Daoy (cell line): ENCODE measurements around the gene SLC6A18. TPM values are rescaled to one million over a fixed set of nuclear protein-coding genes. Genes with fewer than 3 reads are reported as not detected.

Source experiments
- DNase-seq: peaks from one replicate; pipeline ENCODE4 v3.0.0-alpha.2; 2015; ENCODE audit warnings: low read depth
- total RNA-seq: library from RNA; depleted of rRNA; stranded (reverse); fragments of >200 nt; shearing (Covaris generic); gene quantifications from 2 replicates; pipeline ENCODE4 v1.2.3, GENCODE V29; 2014

The SLC6A18 gene
- total RNA-seq, 1 experiment from 2014 or later = not detected

DNA sequence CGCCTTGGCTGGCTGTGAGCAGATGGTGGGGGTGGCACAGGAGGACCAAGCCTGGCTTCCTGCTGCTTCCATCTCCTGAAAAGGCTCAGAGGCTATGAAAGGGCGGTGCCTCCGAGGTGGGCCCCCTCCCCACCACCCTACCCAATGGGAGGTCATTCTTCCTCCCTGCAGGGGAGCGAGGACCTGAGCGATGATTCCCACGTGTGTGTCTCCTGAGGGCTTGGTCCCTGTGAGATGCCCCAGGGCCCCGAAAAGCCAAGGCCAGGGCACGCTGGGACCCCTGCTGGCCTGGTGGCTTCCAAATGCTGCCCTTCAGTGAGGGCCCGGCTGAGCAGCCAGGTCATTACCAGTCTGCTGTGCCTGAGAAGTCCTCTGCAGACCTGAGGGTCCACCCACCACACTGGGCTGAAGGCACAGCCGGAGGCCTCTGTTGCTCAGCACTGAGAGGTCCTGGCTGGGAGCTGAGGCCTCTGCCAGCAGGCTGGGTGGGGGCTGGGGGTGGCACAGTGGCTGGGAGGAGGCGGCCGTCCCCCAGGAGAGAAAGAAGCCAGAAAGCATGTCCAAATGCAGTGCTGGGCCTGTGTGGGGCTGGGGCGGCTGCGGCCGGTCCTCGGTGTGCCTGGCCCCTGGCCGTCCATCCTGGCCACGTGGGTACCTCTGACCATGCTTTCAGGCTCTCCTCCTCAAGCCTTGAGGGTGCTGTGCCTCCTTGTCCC is 37.8 kb upstream of the SLC6A18 start:
- no peak for DNase-seq

DNA sequence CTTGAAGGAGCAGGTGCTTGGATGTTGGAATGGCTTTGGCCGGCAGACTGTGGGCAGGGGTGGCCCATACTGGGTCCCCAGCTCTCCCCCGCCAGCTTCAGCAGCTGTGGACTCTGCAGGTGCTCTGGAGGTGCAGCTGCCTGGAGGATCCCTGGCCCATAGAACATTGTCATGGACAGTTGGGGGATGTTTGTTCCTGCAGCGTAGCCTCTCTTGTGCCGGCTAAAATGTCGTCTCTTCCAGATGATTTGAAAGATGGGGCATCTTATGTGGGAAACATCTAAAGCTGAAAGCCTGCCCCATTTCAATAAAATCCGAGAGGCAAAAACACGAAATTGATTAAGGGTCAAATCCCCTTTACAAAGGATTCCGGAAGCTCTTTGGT is 37.2 kb upstream of the SLC6A18 start:
- no peak for DNase-seq

DNA sequence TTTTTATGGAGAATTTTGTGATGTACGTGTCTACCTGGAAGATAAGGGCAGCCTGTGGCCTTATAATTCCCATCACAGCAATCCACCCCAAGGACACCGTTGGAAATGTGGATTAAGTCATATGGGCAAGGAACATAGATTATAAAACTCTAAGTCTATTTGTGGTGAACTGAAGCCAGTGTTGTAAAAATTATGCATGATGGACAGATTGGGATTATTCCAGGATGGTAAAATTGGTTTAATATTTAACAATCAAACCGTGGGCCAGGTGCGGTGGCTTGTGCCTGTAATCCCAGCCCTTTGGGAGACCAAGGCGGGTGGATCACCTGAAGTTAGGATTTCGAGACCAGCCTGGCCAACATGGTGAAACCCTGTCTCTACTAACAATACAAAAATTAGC is 36.7 kb upstream of the SLC6A18 start:
- no peak for DNase-seq

DNA sequence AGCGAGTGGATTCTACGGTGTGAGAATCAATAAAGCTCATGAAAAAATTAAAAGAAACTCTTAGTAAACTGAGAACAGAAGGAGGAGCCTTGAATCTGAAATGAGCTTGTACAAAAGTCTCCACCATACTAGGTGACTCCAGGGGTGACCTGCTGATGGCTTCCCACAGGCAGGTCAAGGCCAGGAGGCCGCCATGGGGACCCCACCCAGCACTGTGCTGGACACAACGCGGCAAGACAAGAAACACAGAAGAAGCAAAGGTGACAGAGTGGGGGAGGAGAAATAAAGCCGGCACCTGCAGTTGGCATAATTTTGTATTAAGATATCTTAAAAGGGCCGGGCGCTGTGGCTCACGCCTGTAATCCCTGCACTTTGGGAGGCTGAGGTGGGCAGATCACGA is 35.9 kb upstream of the SLC6A18 start:
- DNase-seq = no peak

DNA sequence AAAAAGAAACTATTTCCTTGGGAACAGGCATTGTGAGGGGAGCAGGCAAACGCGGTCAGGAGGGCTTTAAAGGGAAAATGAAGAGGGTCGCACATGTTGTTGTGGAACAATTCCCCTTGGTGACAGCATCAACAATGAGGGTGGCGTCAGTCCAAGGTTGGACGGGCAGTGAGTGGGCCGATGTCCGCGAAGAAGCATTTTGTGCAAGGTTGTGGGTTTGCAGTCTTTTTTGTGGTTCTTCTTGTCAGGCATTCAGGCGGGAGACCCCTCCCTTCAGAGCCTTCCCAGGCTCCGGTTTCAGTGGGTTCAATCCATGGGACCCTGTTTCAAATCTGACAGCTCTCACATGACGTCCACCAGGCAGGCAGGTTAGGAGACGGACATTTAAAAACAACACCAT is 34.9 kb upstream of the SLC6A18 start:
- no peak for DNase-seq

DNA sequence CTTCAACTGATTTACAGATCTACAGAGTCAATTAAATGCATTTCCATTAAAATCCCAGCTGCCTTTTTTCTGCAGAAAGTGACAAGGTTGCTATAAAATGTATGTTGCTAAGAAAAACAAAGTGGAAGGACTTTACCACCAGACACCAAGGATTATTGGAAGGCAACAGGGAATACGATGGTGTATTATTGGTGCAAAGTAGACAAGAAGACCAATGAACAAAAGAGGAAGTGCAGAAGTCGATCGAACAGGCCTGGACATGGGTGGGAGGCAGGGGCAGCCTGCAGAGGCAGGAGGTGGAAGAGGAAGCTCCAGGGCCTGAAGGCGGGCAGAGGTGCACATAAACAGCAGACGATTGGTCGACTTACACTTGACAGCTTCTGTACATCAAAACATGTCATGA is 34.3 kb upstream of the SLC6A18 start:
- no peak for DNase-seq

DNA sequence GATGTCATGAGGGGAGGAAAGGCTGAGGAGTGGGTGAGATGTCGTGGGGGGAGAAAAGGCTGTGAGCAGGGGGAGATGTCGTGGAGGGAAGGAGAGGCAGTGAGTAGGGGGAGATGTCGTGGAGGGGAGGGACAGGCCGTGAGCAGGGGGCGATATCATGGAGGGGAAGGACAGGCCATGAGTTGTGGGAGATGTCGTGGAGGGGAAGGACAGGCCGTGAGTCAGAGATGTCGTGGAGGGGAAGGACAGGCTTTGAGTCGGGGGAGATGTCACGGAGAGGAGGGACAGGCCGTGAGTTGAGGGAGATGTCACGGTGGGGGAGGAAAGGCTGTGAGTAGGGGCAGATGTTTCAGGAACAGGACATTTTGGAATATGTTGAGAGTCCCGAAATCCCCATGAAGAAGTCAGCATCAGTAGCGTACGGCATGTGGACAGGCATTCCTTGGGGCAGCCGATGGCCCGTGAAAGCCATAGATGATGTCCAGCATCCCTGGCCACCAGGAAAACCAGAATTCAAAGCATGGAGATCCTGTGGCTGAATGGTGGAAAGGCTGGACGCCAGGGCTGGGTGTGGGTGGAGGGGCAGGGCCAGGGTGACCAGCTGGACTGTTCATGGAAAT is 32.1 kb upstream of the SLC6A18 start:
- DNase-seq = no peak

DNA sequence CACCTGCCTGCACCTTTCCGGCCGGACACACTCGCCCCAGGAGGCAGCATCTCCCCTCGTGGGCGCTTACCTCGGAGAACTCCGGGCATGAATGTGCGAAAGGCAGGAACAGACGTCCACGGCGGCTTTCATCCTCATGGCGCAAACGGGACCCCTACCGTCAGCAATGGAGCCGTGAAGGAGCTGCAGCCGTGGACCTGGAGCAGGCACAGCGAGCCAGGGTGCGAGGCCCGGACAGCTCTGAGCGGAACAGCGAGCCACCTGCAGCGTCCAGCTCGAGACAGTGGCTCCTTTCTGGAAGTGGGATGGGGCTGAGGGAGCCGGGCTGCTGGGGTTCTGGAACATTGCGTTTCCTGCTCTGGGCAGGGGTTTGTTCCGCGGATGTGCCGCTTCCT is 31.6 kb upstream of the SLC6A18 start:
- no peak for DNase-seq

DNA sequence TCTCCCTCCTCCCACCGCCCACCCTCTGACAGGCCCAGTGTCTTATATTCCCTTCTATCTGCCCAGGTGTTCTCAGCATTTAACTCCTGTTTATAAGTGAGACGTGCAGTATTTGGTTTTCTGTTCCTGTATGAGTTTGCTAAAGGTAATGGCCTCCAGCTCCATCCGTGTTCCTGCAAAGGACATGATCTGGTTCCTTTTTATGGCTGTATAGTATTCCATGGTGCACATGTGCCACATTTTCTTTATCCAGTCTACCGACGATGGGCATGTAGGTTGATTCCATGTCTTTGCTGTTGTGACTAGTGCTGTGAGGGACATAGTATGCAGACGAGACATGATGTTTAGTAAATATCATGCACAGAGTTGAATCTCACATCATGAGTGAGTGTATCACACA is 30.8 kb upstream of the SLC6A18 start:
- DNase-seq = no peak

DNA sequence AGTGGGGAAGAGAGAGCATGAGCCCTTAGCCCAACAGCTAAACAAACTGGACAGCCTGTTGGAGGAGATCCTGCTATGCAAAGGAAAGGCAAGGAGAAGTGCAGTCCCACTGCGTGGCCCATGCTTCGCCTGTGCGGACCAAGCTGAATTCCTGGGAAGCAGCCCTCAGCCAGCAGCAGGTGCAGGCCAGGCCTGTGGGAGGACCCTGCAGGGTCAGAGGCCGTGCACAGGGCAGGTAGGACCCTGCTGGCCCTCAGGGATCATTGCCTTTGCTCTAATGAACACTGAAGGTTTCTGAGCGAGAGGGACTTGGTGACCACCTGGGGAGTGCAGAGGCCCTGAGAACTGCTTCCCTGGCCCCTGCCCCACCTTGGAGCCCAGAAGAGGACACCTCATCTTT is 29.7 kb upstream of the SLC6A18 start:
- no peak for DNase-seq

DNA sequence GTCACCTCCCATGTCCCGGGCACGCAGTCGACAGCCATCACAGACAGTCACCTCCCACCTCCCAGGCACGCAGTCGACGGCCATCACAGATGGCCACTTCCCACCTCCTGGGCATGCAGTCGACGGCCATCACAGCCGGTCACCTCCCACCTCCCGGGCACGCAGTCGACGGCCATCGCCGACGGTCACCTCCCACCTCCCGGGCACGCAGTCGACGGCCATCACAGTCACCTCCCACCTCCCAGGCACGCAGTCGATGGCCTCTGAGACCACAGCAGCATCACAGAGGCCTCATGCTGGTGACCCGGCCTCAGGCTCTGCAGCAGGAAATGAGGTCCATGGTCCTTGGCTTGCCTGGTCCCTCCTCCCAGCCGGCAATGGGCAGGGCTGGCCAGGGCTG is 29.3 kb upstream of the SLC6A18 start:
- no peak for DNase-seq

DNA sequence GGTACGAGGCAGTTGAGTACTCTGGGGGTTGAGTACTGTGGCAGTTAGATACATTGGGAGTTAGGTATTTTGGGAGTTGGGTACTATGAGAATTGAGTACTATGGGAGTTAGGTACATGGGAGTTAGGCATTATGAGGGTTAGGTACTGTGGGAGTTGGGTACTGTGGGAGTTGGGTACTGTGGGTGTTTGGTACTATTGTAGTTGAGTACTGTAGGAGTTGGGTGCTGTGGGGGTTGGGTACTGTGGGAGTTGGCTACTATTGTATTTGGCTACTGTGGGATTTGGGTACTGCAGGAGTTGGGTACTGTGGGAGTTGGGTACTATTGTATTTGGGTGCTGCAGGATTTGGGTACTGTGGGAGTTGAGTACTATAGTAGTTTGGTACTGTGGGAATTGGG is 28.6 kb upstream of the SLC6A18 start:
- no peak for DNase-seq

DNA sequence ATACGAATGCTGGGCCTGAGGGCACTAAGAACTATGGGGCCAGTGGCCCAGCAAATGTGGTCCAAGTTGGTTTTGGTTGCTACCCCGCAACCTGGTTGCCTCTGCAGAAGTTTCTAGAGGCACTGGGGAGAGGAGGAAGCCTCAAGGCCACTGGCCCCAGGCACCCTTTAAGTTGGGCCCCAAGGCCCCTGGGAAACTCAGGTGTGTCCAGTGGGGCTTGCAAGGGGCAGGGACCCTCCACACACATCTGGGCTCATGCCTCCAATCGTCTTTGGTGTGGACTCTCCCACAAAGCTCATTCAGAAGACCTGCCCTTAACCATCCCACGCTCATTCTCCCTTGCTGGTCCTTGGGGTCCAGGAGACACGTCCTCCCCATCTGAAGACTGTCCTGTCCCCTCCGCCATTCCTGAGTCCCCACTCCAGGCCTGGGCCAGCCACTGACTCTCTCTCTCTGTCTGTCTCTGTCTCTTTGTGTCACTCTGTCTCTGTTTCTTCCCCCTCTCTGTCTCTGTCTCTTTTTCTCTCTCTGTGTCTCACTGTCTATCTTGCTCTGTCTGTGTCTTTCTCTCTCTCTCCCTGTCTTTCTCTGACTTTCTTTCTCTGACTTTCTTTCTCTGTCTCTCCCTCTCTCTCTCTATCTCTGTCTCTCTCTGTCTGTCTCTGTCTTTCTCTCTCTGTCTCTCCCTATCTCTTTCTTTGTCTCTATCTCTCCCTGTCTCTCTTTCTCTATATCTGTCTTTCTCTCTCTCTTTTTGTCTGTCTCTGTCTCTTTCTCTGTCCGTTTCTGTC is 27.1 kb upstream of the SLC6A18 start:
- DNase-seq = no peak

DNA sequence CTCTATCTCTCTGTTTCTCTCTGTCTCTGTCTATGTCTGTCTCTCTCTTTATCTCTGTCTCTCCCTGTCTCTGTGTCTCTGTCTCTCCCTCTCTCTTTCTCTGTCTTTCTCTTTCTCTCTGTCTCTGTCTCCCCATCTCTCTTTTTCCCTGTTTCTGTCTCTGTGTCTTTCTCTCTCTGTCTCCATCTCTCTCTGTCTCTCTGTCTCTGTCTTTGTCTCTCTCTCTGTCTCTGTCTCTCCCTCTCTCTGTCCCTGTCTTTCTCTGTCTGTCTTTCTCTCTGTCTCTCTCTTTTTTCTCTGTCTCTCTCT is 25.9 kb upstream of the SLC6A18 start:
- no peak for DNase-seq

DNA sequence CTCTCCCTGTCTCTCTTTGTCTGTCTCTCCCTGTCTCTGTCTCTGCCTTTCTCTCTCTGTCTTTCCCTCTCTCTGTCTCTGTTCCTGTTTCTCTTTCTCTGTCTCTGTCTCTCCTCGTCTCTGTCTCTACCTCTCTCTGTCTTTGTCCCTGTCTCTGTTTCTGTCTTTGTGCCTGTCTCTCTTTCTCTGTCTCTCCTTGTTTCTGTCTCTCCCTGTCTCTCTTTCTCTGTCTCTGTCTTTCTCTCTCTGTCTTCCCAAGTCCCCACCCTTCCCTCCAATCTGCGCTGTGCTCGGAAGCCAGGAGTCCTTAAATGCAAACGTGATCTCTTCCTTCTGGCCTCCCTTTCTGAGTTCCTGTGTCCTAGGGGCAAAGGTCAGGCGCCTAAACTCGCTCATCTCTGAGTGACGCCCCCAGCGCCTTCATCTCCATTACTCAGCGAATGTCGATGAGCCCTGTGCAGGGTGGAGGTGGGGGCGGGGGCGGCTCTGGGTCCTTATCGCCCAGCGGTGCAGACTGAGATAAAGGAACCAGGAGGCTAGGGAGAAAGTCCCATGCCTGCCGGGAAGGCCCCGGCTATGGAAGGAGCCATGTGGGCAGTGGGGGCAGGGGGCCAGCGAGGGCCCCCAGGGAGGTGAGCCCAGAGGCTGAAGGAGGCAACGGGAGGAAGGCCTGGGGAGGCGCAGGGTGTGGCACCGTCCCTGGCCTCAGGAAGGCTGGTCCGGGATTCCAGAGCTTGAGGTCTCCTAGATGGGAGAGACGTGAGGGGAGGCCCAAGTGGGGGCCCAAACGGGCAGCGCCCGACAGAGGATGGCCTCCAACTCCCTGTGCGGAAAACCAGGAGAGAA is 25.3 kb upstream of the SLC6A18 start:
- DNase-seq = no peak

DNA sequence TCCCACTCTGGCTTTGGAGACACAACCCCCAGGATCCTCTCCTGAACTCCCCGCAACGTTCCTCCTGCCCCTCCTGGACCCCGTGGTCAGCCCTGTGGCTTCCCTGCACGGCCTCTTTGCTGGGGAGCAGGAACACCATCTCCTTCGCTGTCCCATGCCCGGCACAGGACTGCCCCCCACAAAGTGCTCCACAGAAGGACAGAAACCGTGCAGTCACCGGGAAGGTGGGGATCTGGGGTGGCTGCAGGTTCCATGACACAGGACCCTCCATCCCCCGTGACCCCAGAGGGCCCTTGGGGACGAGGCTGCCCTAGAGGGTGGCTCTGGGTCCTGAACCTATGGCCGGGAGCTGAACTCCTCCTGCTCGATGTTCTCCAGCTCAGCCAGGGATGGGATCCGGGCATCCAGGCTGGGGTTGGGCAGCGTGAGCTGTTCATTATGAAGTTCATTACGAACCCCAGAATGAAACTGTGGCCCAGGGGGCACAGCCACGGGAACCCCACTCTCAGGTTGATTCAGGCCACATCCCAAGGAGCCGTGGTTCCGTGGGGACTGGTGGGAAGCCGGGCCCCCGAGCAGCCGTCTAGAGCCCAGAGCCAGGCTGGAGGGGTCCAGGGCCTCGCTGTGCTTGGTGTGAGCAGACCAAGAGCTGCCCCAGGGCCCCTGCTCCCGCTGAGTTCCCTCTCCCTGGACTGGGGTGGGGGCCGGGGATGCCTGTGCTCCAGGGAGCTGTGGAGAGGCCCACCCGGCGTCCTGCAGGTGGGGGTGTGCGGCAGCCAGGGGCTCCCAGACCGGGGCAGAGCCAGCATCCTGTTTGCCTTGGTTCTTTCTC is 24.5 kb upstream of the SLC6A18 start:
- no peak for DNase-seq

DNA sequence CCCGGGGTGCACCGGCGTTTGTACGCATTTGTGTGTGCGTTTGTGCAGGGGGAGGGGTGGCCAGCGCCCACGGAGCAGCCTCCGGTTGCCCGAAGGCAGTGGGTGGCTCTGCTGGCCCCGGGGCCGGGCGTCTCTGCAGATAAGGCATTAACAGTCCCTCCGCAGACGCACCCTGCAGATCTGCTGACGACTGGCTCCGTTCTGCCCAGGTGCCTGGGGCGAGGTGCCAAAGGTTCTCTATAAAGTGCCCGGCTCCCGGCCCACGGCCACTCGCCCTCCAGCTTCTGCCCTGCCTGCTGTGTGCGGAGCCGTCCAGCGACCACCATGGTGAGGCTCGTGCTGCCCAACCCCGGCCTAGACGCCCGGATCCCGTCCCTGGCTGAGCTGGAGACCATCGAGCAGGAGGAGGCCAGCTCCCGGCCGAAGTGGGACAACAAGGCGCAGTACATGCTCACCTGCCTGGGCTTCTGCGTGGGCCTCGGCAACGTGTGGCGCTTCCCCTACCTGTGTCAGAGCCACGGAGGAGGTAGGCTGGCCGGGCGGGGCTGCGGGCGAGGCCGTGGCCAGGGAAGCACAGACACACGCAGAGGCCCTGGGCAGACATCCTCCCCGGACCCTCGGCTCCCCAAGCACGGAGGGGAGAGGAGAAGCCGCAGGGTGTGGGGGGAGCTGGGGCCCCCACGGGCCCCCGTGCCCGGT is 23.7 kb upstream of the SLC6A18 start, which contains the start of gene SLC6A19:
TSS of gene SLC6A19 (plus strand) at position 269 of the 699 bp plus-strand sequence. CDS start at position 325, 56 bp downstream.
- DNase-seq = no peak

DNA sequence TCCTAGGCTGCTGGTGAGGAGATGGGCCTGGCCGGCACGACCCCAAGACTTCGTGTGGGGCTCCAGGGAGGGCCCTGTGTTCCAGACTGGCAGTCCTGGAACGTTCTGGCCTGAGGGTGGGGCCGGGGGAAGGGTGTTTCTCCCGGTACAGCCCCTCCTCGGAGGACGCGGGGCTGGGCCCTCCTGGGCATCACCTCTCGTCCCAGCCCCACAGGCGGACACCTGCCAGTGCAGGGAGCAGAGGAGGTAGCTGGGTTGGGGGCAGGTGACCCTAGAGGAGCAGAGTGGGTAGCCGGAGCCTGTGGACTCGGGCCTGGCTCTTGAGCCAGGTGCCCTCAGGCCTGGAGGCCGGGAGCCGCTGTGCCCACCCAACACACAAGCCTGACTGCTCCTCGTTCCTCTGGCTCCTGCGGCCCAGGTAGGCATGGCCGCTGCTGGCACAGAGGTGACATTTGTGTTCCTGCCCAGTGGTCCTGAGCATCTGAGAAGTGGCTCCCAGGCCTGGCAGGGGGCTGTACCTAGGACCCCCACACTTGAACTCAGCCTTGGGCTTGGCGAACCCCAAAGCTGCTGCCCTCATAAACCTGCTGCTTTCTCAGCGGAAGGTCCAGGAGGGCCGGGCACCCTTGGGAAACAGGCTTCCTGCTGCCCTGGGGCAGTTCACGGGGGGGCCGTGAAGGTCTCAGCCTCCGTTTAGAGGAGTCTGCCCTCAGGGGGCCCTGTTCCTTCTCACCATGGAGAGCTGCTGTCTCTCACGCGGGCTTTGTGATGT is 23.0 kb upstream of the SLC6A18 start:
- DNase-seq = no peak

DNA sequence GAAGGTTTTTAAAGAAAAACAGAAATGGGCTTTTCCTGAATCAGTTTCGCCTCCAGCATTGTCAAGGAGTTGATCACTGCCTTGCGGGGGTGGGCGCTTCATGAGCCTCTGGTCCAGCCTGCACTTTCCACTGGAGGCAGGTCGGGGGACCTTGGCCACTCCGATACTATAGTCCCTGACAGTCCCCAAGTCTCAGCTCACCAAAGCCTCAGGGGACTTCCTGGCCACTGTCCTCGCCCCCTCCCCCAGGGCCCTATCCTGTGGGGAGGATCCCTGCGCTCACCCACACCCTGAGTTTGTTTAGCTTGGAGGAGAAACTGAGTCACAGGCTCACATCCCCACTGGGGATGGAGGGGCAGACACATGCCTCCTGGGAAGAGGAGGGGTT is 22.4 kb upstream of the SLC6A18 start:
- DNase-seq = no peak
